ENCODE measurements around the gene STYK1. TPM values are rescaled to one million over a fixed set of nuclear protein-coding genes. Genes with fewer than 3 reads are reported as not detected.
"Not testable (repeated sequence)": the region's sequence is repeated elsewhere in the genome, so short reads cannot be mapped to it uniquely, and the experiment has no call there.

Gene STYK1
- total RNA-seq, 1 experiment from 2014 or later = 5.9 TPM

GRCh38 chr12:10620078-10620779 lies 53.6 kb downstream of the STYK1 start:
- no peak for DNase-seq (ENCODE audit: low read depth)

GRCh38 chr12:10618338-10618987 lies 55.4 kb downstream of the STYK1 start:
- peak; percentile 83 for DNase-seq (ENCODE audit: low read depth)

GRCh38 chr12:10617863-10618262 lies 56.0 kb downstream of the STYK1 start:
- DNase-seq (ENCODE audit: low read depth) = no peak

- peak; percentile 13 for DNase-seq (ENCODE audit: low read depth)
Observed at GRCh38 chr12:10615532-10615931, 58.3 kb downstream of the STYK1 start.

GRCh38 chr12:10614056-10614370 lies 59.8 kb downstream of the STYK1 start:
- no peak for DNase-seq (ENCODE audit: low read depth)

GRCh38 chr12:10613349-10614055 lies 60.4 kb downstream of the STYK1 start, which contains the start of gene MAGOHB:
Gene MAGOHB, minus strand, starts transcription at chr12:10613609. Its CDS starts 77 bp downstream, at chr12:10613532.
- DNase-seq (ENCODE audit: low read depth) = peak; percentile 95

GRCh38 chr12:10612984-10613348 lies 60.9 kb downstream of the STYK1 start:
- DNase-seq (ENCODE audit: low read depth) = peak; percentile 23

GRCh38 chr12:10612110-10612509 lies 61.7 kb downstream of the STYK1 start:
- no peak for DNase-seq (ENCODE audit: low read depth)

GRCh38 chr12:10611258-10611657 lies 62.6 kb downstream of the STYK1 start:
- not testable (repeated sequence) for DNase-seq (ENCODE audit: low read depth)

GRCh38 chr12:10610188-10610587 lies 63.7 kb downstream of the STYK1 start:
- no peak for DNase-seq (ENCODE audit: low read depth)

GRCh38 chr12:10607885-10608458 lies 65.9 kb downstream of the STYK1 start:
- peak; percentile 20 for DNase-seq (ENCODE audit: low read depth)

GRCh38 chr12:10601860-10602259 lies 72.0 kb downstream of the STYK1 start:
- no peak for DNase-seq (ENCODE audit: low read depth)

GRCh38 chr12:10600988-10601387 lies 72.9 kb downstream of the STYK1 start:
- DNase-seq (ENCODE audit: low read depth) = no peak

- no peak for DNase-seq (ENCODE audit: low read depth)
Observed at GRCh38 chr12:10595881-10596280, 78.0 kb downstream of the STYK1 start.

GRCh38 chr12:10590966-10591365 lies 82.9 kb downstream of the STYK1 start:
- DNase-seq (ENCODE audit: low read depth) = no peak

GRCh38 chr12:10584415-10584814 lies 89.4 kb downstream of the STYK1 start:
- no peak for DNase-seq (ENCODE audit: low read depth)

GRCh38 chr12:10582704-10583103 lies 91.1 kb downstream of the STYK1 start:
- no peak for DNase-seq (ENCODE audit: low read depth)

GRCh38 chr12:10582133-10582532 lies 91.7 kb downstream of the STYK1 start:
- DNase-seq (ENCODE audit: low read depth) = not testable (repeated sequence)

GRCh38 chr12:10574307-10574706 lies 99.5 kb downstream of the STYK1 start:
- no peak for DNase-seq (ENCODE audit: low read depth)

GRCh38 chr12:10572021-10572490 lies 101.8 kb downstream of the STYK1 start:
- DNase-seq (ENCODE audit: low read depth) = peak; percentile 35

GRCh38 chr12:10571141-10571540 lies 102.7 kb downstream of the STYK1 start:
- DNase-seq (ENCODE audit: low read depth) = no peak

Measured in M059J (cell line).